Right hindlimb (tissue), 1 donor: ENCODE results near the gene CCDC43.
"Not testable (repeated sequence)": the region's sequence is repeated elsewhere in the genome, so short reads cannot be mapped to it uniquely, and the experiment has no call there.

ENCODE experiments used
- DNase-seq: peaks from one replicate; pipeline ENCODE4 v3.0.0-alpha.2; 2018

CCDC43 gene

GRCh38 chr17:44689477-44690217 lies at the start of gene CCDC43:
CCDC43 (minus strand) TSS chr17:44689776; CDS start chr17:44689753, 23 bp downstream.
- DNase-seq: peak; percentile 94

GRCh38 chr17:44738214-44738906 lies 48.8 kb upstream of the CCDC43 start:
- DNase-seq: no peak

- no peak for DNase-seq
Measured at GRCh38 chr17:44736551-44737240, 47.1 kb upstream of the CCDC43 start.

GRCh38 chr17:44734272-44734671 lies 44.7 kb upstream of the CCDC43 start:
- DNase-seq: no peak

- DNase-seq: no peak
Measured at GRCh38 chr17:44733753-44734152, 44.2 kb upstream of the CCDC43 start.

GRCh38 chr17:44726121-44726520 lies 36.5 kb upstream of the CCDC43 start:
- DNase-seq: not testable (repeated sequence)

GRCh38 chr17:44722254-44722653 lies 32.7 kb upstream of the CCDC43 start:
- DNase-seq: no peak

- DNase-seq: no peak
Measured at GRCh38 chr17:44719444-44719843, 29.9 kb upstream of the CCDC43 start.

GRCh38 chr17:44708401-44709263 lies 19.1 kb upstream of the CCDC43 start, which contains the start of gene DBF4B:
DBF4B (plus strand) TSS chr17:44708665; CDS start chr17:44708821, 156 bp downstream.
- DNase-seq: peak; percentile 91

GRCh38 chr17:44707755-44708400 lies 18.3 kb upstream of the CCDC43 start:
- no peak for DNase-seq

- DNase-seq: not testable (repeated sequence)
Measured at GRCh38 chr17:44700288-44700687, 10.7 kb upstream of the CCDC43 start.

- DNase-seq: no peak
Measured at GRCh38 chr17:44693609-44694008, 4.0 kb upstream of the CCDC43 start.

GRCh38 chr17:44690746-44691306 lies 1.2 kb upstream of the CCDC43 start:
- not testable (repeated sequence) for DNase-seq

GRCh38 chr17:44688675-44689476 lies 700 bp downstream of the CCDC43 start:
- DNase-seq: no peak

GRCh38 chr17:44688200-44688599 lies 1.4 kb downstream of the CCDC43 start:
- no peak for DNase-seq

GRCh38 chr17:44687756-44688155 lies 1.8 kb downstream of the CCDC43 start:
- peak; percentile 27 for DNase-seq

- DNase-seq: not testable (repeated sequence)
Measured at GRCh38 chr17:44683303-44683702, 6.3 kb downstream of the CCDC43 start.

GRCh38 chr17:44677136-44677535 lies 12.4 kb downstream of the CCDC43 start:
- DNase-seq: no peak

GRCh38 chr17:44673893-44674292 lies 15.7 kb downstream of the CCDC43 start:
- no peak for DNase-seq

- no peak for DNase-seq
Measured at GRCh38 chr17:44672479-44673093, 17.0 kb downstream of the CCDC43 start.
